GM23338 (cell line): ENCODE results near the gene EDAR. TPM values are rescaled to one million over a fixed set of nuclear protein-coding genes. Genes with fewer than 3 reads are reported as not detected.

ENCODE experiments used
- ATAC-seq: fragments of 200-7000 bp; cut with Tn5 transposase; 3 replicates; pipeline ENCODE4 v1.9.1; 2020
- DNase-seq: peaks from one replicate; pipeline ENCODE4 v3.0.0-alpha.2; 2015; ENCODE audit warnings: low spot score
- H2AFZ ChIP-seq: fragments of 200-600 bp; sonication (generic); 2 replicates; pipeline ENCODE4 v1.8.0; 2016; ENCODE audit warnings: antibody characterized with exemption, mild to moderate bottlenecking, moderate library complexity
- H3F3A ChIP-seq: fragments of 200-600 bp; sonication (generic); replicated peaks from 2 replicates; pipeline ENCODE4 v1.8.0; 2017; ENCODE audit warnings: antibody characterized with exemption, mixed run types, low read depth
- H3K27ac ChIP-seq: fragments of 200-600 bp; sonication (generic); 2 replicates; pipeline ENCODE4 v1.6.1; 2016; ENCODE audit warnings: low read depth
- H3K27me3 ChIP-seq: fragments of 200-600 bp; sonication (generic); 2 replicates; pipeline ENCODE4 v1.8.0; 2016; ENCODE audit warnings: mild to moderate bottlenecking, mixed run types, moderate library complexity; ENCODE audit not compliant: insufficient read depth
- H3K36me3 ChIP-seq: fragments of 200-600 bp; sonication (generic); 2 replicates; pipeline ENCODE4 v1.8.0; 2016; ENCODE audit warnings: mild to moderate bottlenecking; ENCODE audit not compliant: insufficient read depth
- H3K4me1 ChIP-seq: fragments of 200-600 bp; sonication (generic); 2 replicates; pipeline ENCODE4 v1.8.0; 2016; ENCODE audit warnings: mild to moderate bottlenecking, moderate library complexity; ENCODE audit not compliant: insufficient read depth
- H3K4me2 ChIP-seq: fragments of 200-600 bp; sonication (generic); 2 replicates; pipeline ENCODE4 v1.7.1; 2017; ENCODE audit warnings: mixed run types
- H3K4me3 ChIP-seq: fragments of 200-600 bp; sonication (generic); 2 replicates; pipeline ENCODE4 v1.6.1; 2016; ENCODE audit warnings: mixed run types
- H3K79me2 ChIP-seq: fragments of 200-600 bp; sonication (generic); replicated peaks from 2 replicates; pipeline ENCODE4 v1.8.0; 2017; ENCODE audit warnings: mild to moderate bottlenecking; ENCODE audit not compliant: insufficient read depth
- H3K9me2 ChIP-seq: fragments of 200-600 bp; sonication (generic); 2 replicates; pipeline ENCODE4 v1.8.0; 2017; ENCODE audit not compliant: insufficient read depth
- H4K20me1 ChIP-seq: fragments of 200-600 bp; sonication (generic); replicated peaks from 2 replicates; pipeline ENCODE4 v1.8.0; 2017; ENCODE audit warnings: mild to moderate bottlenecking; ENCODE audit not compliant: insufficient read depth
- H3K27ac Mint-ChIP-seq: 2 replicates; pipeline ENCODE4 v1.8.0; 2020; ENCODE audit warnings: inconsistent platforms, mild to moderate bottlenecking, moderate library complexity, mixed read lengths
- H3K27me3 Mint-ChIP-seq: 3 replicates; pipeline ENCODE4 v1.8.0; 2022; ENCODE audit warnings: low read depth, mild to moderate bottlenecking, moderate library complexity, mixed read lengths, inconsistent platforms; ENCODE audit not compliant: insufficient read depth, poor library complexity
- H3K36me3 Mint-ChIP-seq: 3 replicates; pipeline ENCODE4 v1.8.0; 2021; ENCODE audit warnings: low read depth, mild to moderate bottlenecking, inconsistent platforms, moderate library complexity, mixed read lengths
- H3K4me1 Mint-ChIP-seq: 3 replicates; pipeline ENCODE4 v1.8.0; 2020; ENCODE audit warnings: mild to moderate bottlenecking, inconsistent platforms, mixed read lengths
- H3K4me3 Mint-ChIP-seq: 3 replicates; pipeline ENCODE4 v1.8.0; 2021; ENCODE audit warnings: moderate library complexity, mild to moderate bottlenecking, inconsistent platforms, mixed read lengths
- H3K9me3 Mint-ChIP-seq: 3 replicates; pipeline ENCODE4 v1.8.0; 2020; ENCODE audit warnings: moderate library complexity, mild to moderate bottlenecking, inconsistent platforms, mixed read lengths
- CREB1 ChIP-seq: fragments of 250-450 bp; sonication (Bioruptor Pico); IDR thresholded peaks from 2 replicates; pipeline ENCODE4 v1.5.0; 2020; ENCODE audit warnings: low read depth, mild to moderate bottlenecking, moderate library complexity
- CTCF ChIP-seq, 2 experiments: fragments of 200-600 bp in 1 of 2; sonication (generic) in 1 of 2; conservative IDR thresholded peaks; 2 replicates each; pipeline versions ENCODE4 v1.5.1 to v1.6.1; 2016 to 2017; ENCODE audit warnings: antibody characterized with exemption in 2 of 2, low read depth in 2 of 2, mild to moderate bottlenecking in 2 of 2, moderate library complexity in 1 of 2
- EZH2 ChIP-seq: fragments of 200-600 bp; sonication (generic); IDR thresholded peaks from one replicate; pipeline ENCODE4 v1.8.0; 2017; ENCODE audit warnings: antibody characterized with exemption, mild to moderate bottlenecking, low read depth; ENCODE audit not compliant: unreplicated experiment
- EZH2phosphoT487 ChIP-seq: fragments of 200-600 bp; sonication (generic); IDR thresholded peaks from one replicate; pipeline ENCODE4 v1.8.1; 2018; ENCODE audit warnings: antibody characterized with exemption; ENCODE audit not compliant: unreplicated experiment
- JUNB ChIP-seq: IDR thresholded peaks from one replicate; pipeline ENCODE4 v1.6.1; 2016; ENCODE audit warnings: antibody characterized with exemption; ENCODE audit not compliant: unreplicated experiment
- NANOG ChIP-seq: IDR thresholded peaks from 2 replicates; pipeline ENCODE4 v1.6.1; 2016; ENCODE audit warnings: antibody characterized with exemption, borderline replicate concordance
- POLR2AphosphoS5 ChIP-seq: IDR thresholded peaks from 2 replicates; pipeline ENCODE4 v1.6.1; 2016; ENCODE audit warnings: antibody characterized with exemption, low read depth
- REST ChIP-seq: IDR thresholded peaks from one replicate; pipeline ENCODE4 v1.6.1; 2018; ENCODE audit warnings: antibody characterized with exemption; ENCODE audit not compliant: unreplicated experiment
- STAT1 ChIP-seq: IDR thresholded peaks from one replicate; pipeline ENCODE4 v1.6.1; 2016; ENCODE audit warnings: antibody characterized with exemption; ENCODE audit not compliant: unreplicated experiment
- ZNF114 ChIP-seq: fragments of 250-450 bp; sonication (Bioruptor Pico); IDR thresholded peaks from 2 replicates; pipeline ENCODE4 v1.5.0; 2020; ENCODE audit warnings: mild to moderate bottlenecking, moderate library complexity
- ZNF331 ChIP-seq: fragments of 250-450 bp; sonication (Bioruptor Pico); IDR thresholded peaks from 2 replicates; pipeline ENCODE4 v1.5.0; 2020; ENCODE audit warnings: low read depth, mild to moderate bottlenecking, moderate library complexity
- ZNF462 ChIP-seq: fragments of 250-450 bp; sonication (Bioruptor Pico); IDR thresholded peaks from 2 replicates; pipeline ENCODE4 v1.5.0; 2020; ENCODE audit warnings: mild to moderate bottlenecking, moderate library complexity
- polyA plus RNA-seq: library from polyadenylated mRNA; unstranded; fragments of >200 nt; fragmentation: Nextera tagmentation; extraction: Ambion mirVana; gene quantifications from 2 replicates; pipeline ENCODE4 v1.2.1, GENCODE V29; 2016
- total RNA-seq: library from RNA; depleted of rRNA; stranded (reverse); fragments of >200 nt; shearing (Covaris generic); gene quantifications from 2 replicates; pipeline ENCODE4 v1.2.3, GENCODE V29; 2014
- TF ChIP-seq, protein P1 (sequence below): IDR thresholded peaks from 2 replicates; pipeline ENCODE4 v1.6.1; 2016; ENCODE audit warnings: antibody characterized with exemption

The EDAR gene
- total and polyA plus RNA-seq, 2 experiments from 2014 or later = not detected

- DNase-seq = no peak
- H3K9me2 ChIP-seq = no peaks in the 10 kb centered on the region
- Mint-ChIP-seq H3K4me1 (no peaks in the 10 kb centered on the region; the same call in 2 of the 3 replicates), H3K27ac (no peak overlapping the region), H3K36me3 (no peaks in the 10 kb centered on the region; the same call in 2 of the 3 replicates), H3K27me3 (no peaks in the 10 kb centered on the region), H3K9me3 (no peaks in the 10 kb centered on the region), H3K4me3 (no peak overlapping the region)
- H3K4me2 ChIP-seq = no peak overlapping the region
- H3K36me3 ChIP-seq = no peaks in the 10 kb centered on the region
- H3K79me2 ChIP-seq = no peaks in the 10 kb centered on the region
- no peak; the same call in 2 of the 3 replicates for ATAC-seq
- no peaks in the 10 kb centered on the region for H3K4me1 ChIP-seq
- H3K27ac ChIP-seq = no peak overlapping the region
- H3F3A ChIP-seq = no peaks in the 10 kb centered on the region
- H3K27me3 ChIP-seq = no peaks in the 10 kb centered on the region
- no peak overlapping the region for H2AFZ ChIP-seq
- no peak overlapping the region for H3K4me3 ChIP-seq
- TF ChIP-seq EZH2phosphoT487 (no peak), ZNF114 (no peak), CTCF (conservative IDR thresholded peaks at IDR 0.05; ENCODE audit: low read depth in 2 of 2) (no peak), CREB1 (no peak), ZNF462 (CRISPR knock-in tag) (no peak), EZH2 (no peak), NANOG (no peak), POLR2AphosphoS5 (no peak), REST (no peak), STAT1 (no peak), ZNF331 (CRISPR knock-in tag) (no peak), JUNB (no peak)
- TF ChIP-seq, protein P1, sequence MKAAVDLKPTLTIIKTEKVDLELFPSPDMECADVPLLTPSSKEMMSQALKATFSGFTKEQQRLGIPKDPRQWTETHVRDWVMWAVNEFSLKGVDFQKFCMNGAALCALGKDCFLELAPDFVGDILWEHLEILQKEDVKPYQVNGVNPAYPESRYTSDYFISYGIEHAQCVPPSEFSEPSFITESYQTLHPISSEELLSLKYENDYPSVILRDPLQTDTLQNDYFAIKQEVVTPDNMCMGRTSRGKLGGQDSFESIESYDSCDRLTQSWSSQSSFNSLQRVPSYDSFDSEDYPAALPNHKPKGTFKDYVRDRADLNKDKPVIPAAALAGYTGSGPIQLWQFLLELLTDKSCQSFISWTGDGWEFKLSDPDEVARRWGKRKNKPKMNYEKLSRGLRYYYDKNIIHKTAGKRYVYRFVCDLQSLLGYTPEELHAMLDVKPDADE = no peak
- no peaks in the 10 kb centered on the region for H4K20me1 ChIP-seq
Observed at GRCh38 chr2:108906403-108907077, 82.5 kb downstream of the EDAR start.
